Measurements from ENCODE around the gene SMYD3. TPM values are rescaled to one million over a fixed set of nuclear protein-coding genes. Genes with fewer than 3 reads are reported as not detected.

SMYD3 gene
- total and polyA plus RNA-seq, 2 of the 4 experiments (the other 2 are of a cell fraction): 26.5 to 37.6 TPM

- dilution Hi-C loops (cut with HindIII; ENCODE audit: low sequenced_read_pairs, unreplicated experiment): no loop called here
- no peak overlapping the region for H3K56ac ChIP-seq (ENCODE audit: extremely low read depth, insufficient read depth, low read length)
- no peak overlapping the region for H3K27ac ChIP-seq (ENCODE audit: insufficient read depth, low read length)
- H3K9me1 ChIP-seq (ENCODE audit: insufficient read depth, low read length): 0 out of 2 replicates have a peak, but pooled peaks cover 2% of the 10 kb centered on the region
- no peak overlapping the region for H3K4me3 ChIP-seq (ENCODE audit: insufficient read depth, low read depth, low read length)
- H3K27me3 ChIP-seq (ENCODE audit: control insufficient read depth, insufficient read depth, low read length): no peaks in the 10 kb centered on the region
- no peak overlapping the region for H3K4ac ChIP-seq (ENCODE audit: low read depth, low read length)
- H3K36me3 ChIP-seq (ENCODE audit: control insufficient read depth, insufficient read depth, low read length): no peaks in the 10 kb centered on the region
- ChIA-PET POLR2A (ENCODE audit: unreplicated experiment) (no interaction called here), CTCF (no interaction called here)
- no peak overlapping the region for H3K23ac ChIP-seq (ENCODE audit: low read depth, low read length)
- H2BK120ac ChIP-seq (ENCODE audit: low read depth, low read length): no peak overlapping the region
- DNase-seq (no peak), ATAC-seq (ENCODE audit: low read depth) (no peak)
- H3K79me1 ChIP-seq (ENCODE audit: low read depth in 1 of 2, low read length in 2 of 2): no peaks in the 10 kb centered on the region
- H4K8ac ChIP-seq (ENCODE audit: low read depth in 2 of 2, low read length in 2 of 2): no peak overlapping the region
- no peak overlapping the region for H3K4me2 ChIP-seq (ENCODE audit: low read depth, low read length)
- no peak for TF ChIP-seq ELK1 (IDR thresholded peaks at IDR 0.05; ENCODE audit: borderline replicate concordance, low read depth, low read length)
- TF ChIP-seq NFE2L2 (IDR thresholded peaks at IDR 0.05; ENCODE audit: low read depth, low read length): no peak
- TF ChIP-seq CTCF (conservative IDR thresholded peaks at IDR 0.05; ENCODE audit: low read depth, low read length): no peak
- TF ChIP-seq MAZ (IDR thresholded peaks at IDR 0.05; ENCODE audit: borderline replicate concordance, low read depth, low read length): no peak
- no peak for TF ChIP-seq BHLHE40 (IDR thresholded peaks at IDR 0.05; ENCODE audit: low read depth, low read length)
- no peak for TF ChIP-seq MXI1 (IDR thresholded peaks at IDR 0.05; ENCODE audit: borderline replicate concordance, low read depth, low read length)
- TF ChIP-seq MAFK (IDR thresholded peaks at IDR 0.05; ENCODE audit: low read depth, low read length): no peak
- no peak for TF ChIP-seq FOS (IDR thresholded peaks at IDR 0.05; ENCODE audit: low read depth, low read length)
- no peak for TF ChIP-seq CEBPB (IDR thresholded peaks at IDR 0.05; ENCODE audit: low read depth, low read length)
- no peak for TF ChIP-seq SMC3 (IDR thresholded peaks at IDR 0.05; ENCODE audit: low read depth, low read length)
- no peak for TF ChIP-seq USF2 (IDR thresholded peaks at IDR 0.05; ENCODE audit: low read depth, low read length)
- no peak for TF ChIP-seq RCOR1 (IDR thresholded peaks at IDR 0.05; ENCODE audit: insufficient replicate concordance, low read length)
- TF ChIP-seq RAD21 (IDR thresholded peaks at IDR 0.05; ENCODE audit: low read length): no peak
- no peak for TF ChIP-seq CHD1 (IDR thresholded peaks at IDR 0.05; ENCODE audit: low read depth, low read length)
- no TSS peak for BruUV-seq (replicated peaks)
- H2AFZ ChIP-seq (replicated peaks; ENCODE audit: low read length, poor library complexity): no peak overlapping the region
- H2AK9ac ChIP-seq (replicated peaks; ENCODE audit: low read depth, low read length, poor library complexity): no peak overlapping the region
- H3K14ac ChIP-seq (replicated peaks; ENCODE audit: low read depth, low read length): no peak overlapping the region
- no peak overlapping the region for H2BK15ac ChIP-seq (ENCODE audit: low read depth, low read length)
- intact Hi-C loops (cut with micrococcal nuclease): no loop called here
- H3K9ac ChIP-seq (ENCODE audit: low read depth, low read length): no peak overlapping the region
- peaks cover 36% of the 10 kb centered on the region for H3K9me3 ChIP-seq (ENCODE audit: control insufficient read depth, insufficient read depth, low read length)
- H4K20me1 ChIP-seq (ENCODE audit: insufficient read depth, low read length): no peaks in the 10 kb centered on the region
- H2AK5ac ChIP-seq (ENCODE audit: low read depth, low read length): no peak overlapping the region
- WGBS, 2 experiments (ENCODE audit: extremely low coverage in 2 of 2, insufficient read length in 1 of 2): 89% methylated on average over 3 of the region's 7 CpGs; no CpG with 5 or more reads in 1 of the 2 experiments
- H4K91ac ChIP-seq (ENCODE audit: insufficient read depth, low read depth, low read length): no peak overlapping the region
- in situ Hi-C loops (cut with MboI; ENCODE audit: low sequenced_read_pairs): no loop called here
- H2BK5ac ChIP-seq (ENCODE audit: low read depth, low read length, poor library complexity, severe bottlenecking): no peak overlapping the region
- H4K5ac ChIP-seq (ENCODE audit: low read depth, low read length): no peak overlapping the region
- H3K4me1 ChIP-seq (ENCODE audit: control insufficient read depth, insufficient read depth, low read length): no peaks in the 10 kb centered on the region
- no peak overlapping the region for H3K18ac ChIP-seq (ENCODE audit: low read depth, low read length)
- no peak overlapping the region for H2BK20ac ChIP-seq (ENCODE audit: low read depth, low read length)
Observed at GRCh38 chr1:246512230-246512629, 5.2 kb upstream of the SMYD3 start.
